ENCODE measurements around the gene TIGD3.
"Not testable (repeated sequence)": the region's sequence is repeated elsewhere in the genome, so short reads cannot be mapped to it uniquely, and the experiment has no call there.

Gene TIGD3

DNA sequence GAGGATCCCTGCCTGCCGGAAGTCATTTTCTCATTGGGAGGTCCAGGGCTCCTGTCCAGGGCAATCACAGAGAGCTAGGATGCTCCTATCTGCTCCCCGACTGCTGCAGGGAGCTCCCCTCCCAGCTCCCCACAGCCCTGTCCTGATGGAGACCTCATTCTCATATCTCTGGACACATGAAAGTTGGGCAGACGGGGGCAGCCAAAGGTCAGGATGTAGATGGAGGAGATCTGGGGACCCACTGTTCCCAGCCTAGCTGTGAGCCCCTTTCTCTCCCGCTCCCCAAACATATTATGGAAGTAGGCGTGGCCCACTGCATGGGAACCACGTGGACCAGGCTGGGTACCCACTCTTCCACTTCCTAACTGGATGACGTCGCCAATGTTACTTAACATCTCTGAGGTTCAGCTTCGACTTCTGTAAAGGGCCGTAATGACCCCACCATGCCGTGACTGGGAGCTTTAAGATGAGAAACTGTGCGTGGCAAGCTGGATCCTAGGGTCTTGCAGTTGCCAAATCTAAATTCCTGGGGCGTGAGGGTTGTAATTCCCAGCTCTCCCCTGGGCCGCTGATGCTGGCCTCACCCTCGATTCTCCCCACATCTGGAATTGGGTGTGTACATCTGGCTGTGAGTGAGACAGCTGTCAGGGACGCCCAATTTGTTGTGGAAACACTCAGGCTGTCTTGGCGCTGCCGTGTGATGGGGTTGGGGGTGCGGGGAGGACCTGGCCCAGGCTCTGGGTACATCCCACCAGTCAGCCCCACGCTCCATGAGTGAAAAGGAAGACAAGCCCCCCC, 38.1 kb upstream of the TIGD3 start:
- no peak for TF ChIP-seq POLR2A (IDR thresholded peaks at IDR 0.05; ENCODE audit: low read length)
- no peak for TF ChIP-seq GATA1 (IDR thresholded peaks at IDR 0.05; ENCODE audit: low read depth, low read length)
- DNase-seq = no peak

- peak in 1 of 2 experiments; percentile 17 for DNase-seq
- no peak for TF ChIP-seq GATA1 (IDR thresholded peaks at IDR 0.05; ENCODE audit: low read depth, low read length)
- no peak for TF ChIP-seq POLR2A (IDR thresholded peaks at IDR 0.05; ENCODE audit: low read length)
Measured at GRCh38 chr11:65317025-65317786, 37.3 kb upstream of the TIGD3 start.

- DNase-seq = no peak
- TF ChIP-seq POLR2A (IDR thresholded peaks at IDR 0.05; ENCODE audit: low read length) (no peak), GATA1 (IDR thresholded peaks at IDR 0.05; ENCODE audit: low read depth, low read length) (no peak)
Measured at GRCh38 chr11:65320386-65321075, 34.0 kb upstream of the TIGD3 start.

DNA sequence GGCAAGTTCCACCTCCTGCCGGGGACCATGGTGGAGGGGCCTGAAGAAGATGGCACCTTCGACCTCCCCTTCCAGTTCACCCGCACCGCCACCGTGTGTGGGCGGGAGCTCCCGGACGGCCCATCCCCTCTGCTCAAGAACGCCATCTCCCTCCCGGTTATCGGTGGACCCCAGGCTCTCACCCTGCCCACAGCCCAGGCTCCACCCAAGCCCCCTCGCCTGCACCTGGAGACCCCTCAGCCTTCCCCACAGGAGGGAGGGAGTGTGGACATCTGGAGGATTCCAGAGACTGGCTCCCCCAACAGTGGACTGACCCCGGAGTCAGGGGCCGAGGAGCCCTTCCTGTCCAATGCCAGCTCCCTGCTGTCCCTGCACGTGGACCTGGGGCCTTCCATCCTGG, 33.5 kb upstream of the TIGD3 start:
- no peak for DNase-seq

DNA sequence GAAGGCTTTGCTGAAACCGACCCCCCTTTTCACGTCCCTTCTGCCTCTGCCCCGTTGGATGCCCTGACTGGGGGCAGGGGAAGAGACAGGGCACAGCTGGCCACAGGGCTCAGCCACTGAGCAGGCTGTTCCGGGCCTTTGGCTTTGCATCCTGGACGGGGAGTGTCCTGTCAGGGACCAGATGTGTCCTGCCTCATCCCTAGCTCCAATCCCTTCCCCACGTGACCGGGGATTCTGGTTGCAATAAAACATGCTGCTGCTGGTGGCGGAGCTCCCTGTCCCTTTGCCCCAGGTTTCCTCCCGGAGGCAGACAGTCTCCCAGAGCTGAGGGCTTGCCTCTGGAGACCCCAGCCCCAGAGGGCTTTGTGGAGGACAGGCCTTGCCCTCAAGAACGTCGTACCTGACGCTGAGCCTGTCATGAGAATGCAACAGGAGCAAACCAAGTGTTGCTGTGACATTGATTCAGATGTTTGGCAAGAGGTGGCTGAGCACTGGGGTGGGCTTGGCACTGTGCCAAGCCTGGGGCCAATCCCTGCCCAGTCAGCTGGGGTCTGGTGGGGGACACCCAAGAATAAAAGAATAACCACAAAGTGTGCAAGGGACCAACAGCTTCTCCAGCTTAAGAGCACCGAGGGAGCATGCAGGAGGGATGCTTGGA, 32.6 kb upstream of the TIGD3 start:
- no peak for DNase-seq
- TF ChIP-seq GATA1 (IDR thresholded peaks at IDR 0.05; ENCODE audit: low read depth, low read length) (no peak), POLR2A (IDR thresholded peaks at IDR 0.05; ENCODE audit: low read length) (no peak)

More for the DNA sequence above, 33.5 kb upstream of the TIGD3 start:
- TF ChIP-seq POLR2A (IDR thresholded peaks at IDR 0.05; ENCODE audit: low read length) = no peak
- no peak for TF ChIP-seq GATA1 (IDR thresholded peaks at IDR 0.05; ENCODE audit: low read depth, low read length)

DNA sequence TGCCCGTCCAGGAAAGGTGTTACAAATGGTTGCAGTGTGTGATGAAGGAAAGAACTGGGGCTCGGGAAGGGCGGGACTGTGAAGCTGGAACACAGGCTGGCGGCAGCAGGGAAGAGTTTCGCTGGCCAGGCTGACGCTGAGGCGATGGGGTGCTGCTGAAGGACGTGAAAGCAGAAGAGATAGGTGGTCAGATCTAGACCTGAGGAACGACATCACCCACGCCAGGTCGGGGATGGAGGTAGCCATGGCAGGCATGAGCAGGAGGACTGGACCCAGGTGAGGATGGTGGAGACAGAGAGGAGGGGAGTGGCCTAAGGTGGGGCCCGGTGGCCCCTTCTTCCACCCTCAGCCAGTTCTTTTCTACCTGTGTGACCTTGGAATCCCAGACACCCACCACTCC, 30.7 kb upstream of the TIGD3 start:
- TF ChIP-seq POLR2A (IDR thresholded peaks at IDR 0.05; ENCODE audit: low read length) = no peak
- no peak for TF ChIP-seq GATA1 (IDR thresholded peaks at IDR 0.05; ENCODE audit: low read depth, low read length)
- DNase-seq = no peak

GRCh38 chr11:65325435-65325834, 29.1 kb upstream of the TIGD3 start:
- DNase-seq = no peak
- no peak for TF ChIP-seq POLR2A (IDR thresholded peaks at IDR 0.05; ENCODE audit: low read length)
- no peak for TF ChIP-seq GATA1 (IDR thresholded peaks at IDR 0.05; ENCODE audit: low read depth, low read length)

DNA sequence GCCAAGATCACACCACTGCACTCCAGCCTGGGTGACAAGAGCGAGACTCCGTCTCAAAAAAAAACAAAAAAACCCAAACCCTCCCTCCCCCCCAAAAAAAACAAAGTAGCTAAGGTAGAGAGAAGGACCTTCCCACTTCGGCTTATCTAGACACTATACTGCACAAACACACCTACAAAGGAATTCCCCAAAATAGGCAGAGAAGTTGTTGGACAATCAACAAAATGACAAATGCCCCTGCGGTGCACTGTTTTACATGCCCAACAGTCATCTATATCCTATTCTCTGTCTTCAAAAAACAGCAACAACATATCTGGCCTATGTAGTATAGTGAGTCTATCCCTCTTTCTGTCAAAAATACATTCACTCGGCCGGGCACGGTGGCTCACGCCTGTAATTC, 27.5 kb upstream of the TIGD3 start:
- DNase-seq = no peak
- TF ChIP-seq POLR2A (IDR thresholded peaks at IDR 0.05; ENCODE audit: low read length) = no peak
- no peak for TF ChIP-seq GATA1 (IDR thresholded peaks at IDR 0.05; ENCODE audit: low read depth, low read length)

DNA sequence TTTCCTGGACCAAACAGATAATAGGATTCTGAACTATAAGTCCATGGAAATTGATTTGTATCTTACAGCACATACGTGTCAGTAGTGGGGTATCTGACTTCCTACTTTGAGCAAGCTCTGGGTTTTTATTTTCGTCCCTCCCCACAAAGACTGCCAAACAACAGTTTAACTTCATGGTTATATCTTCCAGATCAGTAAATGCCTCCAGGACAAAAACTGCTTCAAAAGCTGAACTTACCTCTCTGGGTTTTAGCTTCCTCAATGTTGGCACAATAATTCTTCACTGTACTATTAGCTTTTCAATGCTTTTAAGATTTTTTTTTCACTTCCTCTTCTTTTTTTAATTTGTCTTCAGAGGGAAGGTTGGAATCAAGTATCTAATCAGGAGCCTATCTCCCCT, 25.1 kb upstream of the TIGD3 start:
- TF ChIP-seq POLR2A (IDR thresholded peaks at IDR 0.05; ENCODE audit: low read length) = no peak
- TF ChIP-seq GATA1 (IDR thresholded peaks at IDR 0.05; ENCODE audit: low read depth, low read length) = no peak
- no peak for DNase-seq

- DNase-seq = peak; percentile 88 to 94
- TF ChIP-seq POLR2A (IDR thresholded peaks at IDR 0.05; ENCODE audit: low read length) = no peak
Measured at GRCh38 chr11:65329944-65330403, 24.6 kb upstream of the TIGD3 start.

DNA sequence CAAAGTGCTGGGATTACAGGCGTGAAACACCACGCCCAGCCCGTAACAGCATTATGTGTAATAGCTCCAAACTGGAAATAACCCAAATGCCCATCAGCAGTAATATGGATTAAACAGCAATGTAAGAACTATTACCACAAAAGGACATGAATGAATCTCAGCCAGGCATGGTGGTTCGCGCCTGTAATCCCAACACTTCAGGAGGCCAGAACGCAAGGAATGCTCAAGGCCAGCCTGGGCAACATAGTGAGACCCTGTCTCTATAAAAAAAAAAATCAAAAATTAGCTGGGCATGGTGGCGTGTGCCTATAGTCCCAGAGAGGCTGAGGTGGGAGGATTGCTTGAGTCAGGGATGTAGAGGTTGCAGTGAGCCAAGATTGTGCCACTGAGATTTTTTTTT, 24.0 kb upstream of the TIGD3 start:
- TF ChIP-seq POLR2A (IDR thresholded peaks at IDR 0.05; ENCODE audit: low read length) (no peak), GATA1 (IDR thresholded peaks at IDR 0.05; ENCODE audit: low read depth, low read length) (no peak)
- no peak for DNase-seq

GRCh38 chr11:65332591-65332990, 22.0 kb upstream of the TIGD3 start:
- DNase-seq = not testable (repeated sequence)

GRCh38 chr11:65334696-65335295, 19.8 kb upstream of the TIGD3 start:
- TF ChIP-seq GATA1 (IDR thresholded peaks at IDR 0.05; ENCODE audit: low read depth, low read length) (no peak), POLR2A (IDR thresholded peaks at IDR 0.05; ENCODE audit: low read length) (no peak)
- DNase-seq = peak in 1 of 2 experiments; percentile 44
